Adrenal gland (tissue), 5 donors: ENCODE data around the gene KCNAB1.

Source experiments
- POLR2A ChIP-seq, 2 donors: fragments of 450-650 bp; IDR thresholded peaks; one replicate each; pipeline ENCODE4 v1.6.1; 2017; ENCODE audit warnings: antibody characterized with exemption in 2 of 2, mild to moderate bottlenecking in 2 of 2, moderate library complexity in 1 of 2
- TF ChIP-seq, protein P1 (sequence below), 6 experiments: fragments of 450-650 bp in 4 of 6; fragments of 200-600 bp in 2 of 6; sonication (generic) in 1 of 6; IDR thresholded peaks; 1 replicate in 5 of 6; 2 replicates in 1 of 6; pipeline versions ENCODE4 v1.5.1 to v1.8.0; 2016 to 2021; ENCODE audit warnings: antibody characterized with exemption in 6 of 6, mild to moderate bottlenecking in 2 of 6, moderate library complexity in 1 of 6
- donor health status: DM: no; HTN: no; CAD: no.

DNA sequence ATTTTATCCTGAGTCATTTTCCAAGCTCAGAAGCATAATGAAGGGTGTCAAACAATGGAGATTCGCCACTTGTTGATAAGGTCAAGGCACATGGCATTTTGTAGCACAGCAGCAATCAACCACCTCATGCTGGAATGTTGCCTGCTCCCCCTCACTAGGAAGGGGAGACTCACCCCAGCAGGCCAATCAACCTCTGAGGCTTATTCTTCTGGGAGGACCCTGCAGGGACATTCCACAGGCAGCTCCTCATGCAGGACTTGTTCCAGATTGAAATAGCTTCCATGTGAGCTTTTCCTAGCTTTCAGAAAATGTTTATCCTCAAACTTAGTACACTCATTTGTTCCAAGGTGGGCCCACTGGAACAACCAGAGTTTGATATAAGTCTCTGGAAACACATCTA is 356.9 kb downstream of the KCNAB1 start:
- no peak for TF ChIP-seq POLR2A (IDR thresholded peaks at IDR 0.05)
- TF ChIP-seq, protein P1, sequence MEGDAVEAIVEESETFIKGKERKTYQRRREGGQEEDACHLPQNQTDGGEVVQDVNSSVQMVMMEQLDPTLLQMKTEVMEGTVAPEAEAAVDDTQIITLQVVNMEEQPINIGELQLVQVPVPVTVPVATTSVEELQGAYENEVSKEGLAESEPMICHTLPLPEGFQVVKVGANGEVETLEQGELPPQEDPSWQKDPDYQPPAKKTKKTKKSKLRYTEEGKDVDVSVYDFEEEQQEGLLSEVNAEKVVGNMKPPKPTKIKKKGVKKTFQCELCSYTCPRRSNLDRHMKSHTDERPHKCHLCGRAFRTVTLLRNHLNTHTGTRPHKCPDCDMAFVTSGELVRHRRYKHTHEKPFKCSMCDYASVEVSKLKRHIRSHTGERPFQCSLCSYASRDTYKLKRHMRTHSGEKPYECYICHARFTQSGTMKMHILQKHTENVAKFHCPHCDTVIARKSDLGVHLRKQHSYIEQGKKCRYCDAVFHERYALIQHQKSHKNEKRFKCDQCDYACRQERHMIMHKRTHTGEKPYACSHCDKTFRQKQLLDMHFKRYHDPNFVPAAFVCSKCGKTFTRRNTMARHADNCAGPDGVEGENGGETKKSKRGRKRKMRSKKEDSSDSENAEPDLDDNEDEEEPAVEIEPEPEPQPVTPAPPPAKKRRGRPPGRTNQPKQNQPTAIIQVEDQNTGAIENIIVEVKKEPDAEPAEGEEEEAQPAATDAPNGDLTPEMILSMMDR (IDR thresholded peaks at IDR 0.05) = no peak
